HepG2 (cell line): ENCODE results near the gene FIS1. TPM values are rescaled to one million over a fixed set of nuclear protein-coding genes. Genes with fewer than 3 reads are reported as not detected.
A peak's percentile ranks its signal among the peaks of the same experiment; 100 is the strongest.

ENCODE experiments used
- FOXP1 ChIP-seq, 2 experiments: fragments of 450-650 bp in 1 of 2; IDR thresholded peaks; 2 replicates each; pipeline ENCODE4 v1.6.1; 2017 to 2018; ENCODE audit warnings: antibody characterized with exemption in 1 of 2
- GABPA ChIP-seq, 2 experiments: IDR thresholded peaks; 2 replicates each; pipeline ENCODE4 v1.6.1; 2011 to 2016; ENCODE audit warnings: low read depth in 2 of 2, low read length in 1 of 2, missing biosample characterization in 1 of 2, missing genetic modification characterization in 1 of 2
- HMG20A ChIP-seq: IDR thresholded peaks from 2 replicates; pipeline ENCODE4 v1.6.1; 2016; ENCODE audit warnings: borderline replicate concordance
- JARID2 ChIP-seq: sonication (generic); formaldehyde crosslinking; IDR thresholded peaks from 2 replicates; pipeline ENCODE4 v1.8.1; 2023; ENCODE audit warnings: missing genetic modification reagents, inconsistent platforms; ENCODE audit not compliant: insufficient replicate concordance
- MYC ChIP-seq: sonication (generic); formaldehyde crosslinking; IDR thresholded peaks from 2 replicates; pipeline ENCODE4 v1.9.0; 2021; ENCODE audit warnings: missing genetic modification reagents, borderline replicate concordance
- PAF1 ChIP-seq: IDR thresholded peaks from 2 replicates; pipeline ENCODE4 v1.6.1; 2016; ENCODE audit warnings: missing genetic modification reagents, missing compliant biosample characterization
- PLRG1 ChIP-seq: fragments of 450-650 bp; conservative IDR thresholded peaks from 2 replicates; pipeline ENCODE4 v1.6.1; 2016
- SIX1 ChIP-seq: sonication (generic); formaldehyde crosslinking; IDR thresholded peaks from 2 replicates; pipeline ENCODE4 v1.4.0; 2020; ENCODE audit warnings: missing genetic modification reagents, borderline replicate concordance
- SRF ChIP-seq: IDR thresholded peaks from 2 replicates; pipeline ENCODE4 v1.6.1; 2011; ENCODE audit warnings: mild to moderate bottlenecking, low read depth, low read length, moderate library complexity
- TGIF2 ChIP-seq: IDR thresholded peaks from 2 replicates; pipeline ENCODE4 v1.6.1; 2016; ENCODE audit warnings: control low read depth, missing compliant biosample characterization
- YEATS4 ChIP-seq: sonication (generic); formaldehyde crosslinking; IDR thresholded peaks from 2 replicates; pipeline ENCODE4 v1.4.0; 2020; ENCODE audit warnings: missing genetic modification reagents, borderline replicate concordance
- ZFP90 ChIP-seq: sonication (generic); formaldehyde crosslinking; IDR thresholded peaks from 2 replicates; pipeline ENCODE4 v1.8.0; 2022; ENCODE audit warnings: missing genetic modification reagents, mild to moderate bottlenecking, inconsistent platforms, borderline replicate concordance
- ZNF24 ChIP-seq: fragments of 450-650 bp; IDR thresholded peaks from 2 replicates; pipeline ENCODE4 v1.6.1; 2017; ENCODE audit warnings: antibody characterized with exemption, mild to moderate bottlenecking
- ZNF263 ChIP-seq: sonication (generic); formaldehyde crosslinking; IDR thresholded peaks from 2 replicates; pipeline ENCODE4 v1.4.0; 2020; ENCODE audit warnings: missing genetic modification reagents
- ZNF274 ChIP-seq: sonication (generic); formaldehyde crosslinking; IDR thresholded peaks from 2 replicates; pipeline ENCODE4 v1.5.1; 2020; ENCODE audit warnings: mild to moderate bottlenecking, missing genetic modification reagents
- ZNF446 ChIP-seq: sonication (generic); formaldehyde crosslinking; IDR thresholded peaks from 2 replicates; pipeline ENCODE4 v1.5.0; 2020; ENCODE audit warnings: mild to moderate bottlenecking, missing genetic modification reagents
- ZNF557 ChIP-seq: sonication (generic); formaldehyde crosslinking; IDR thresholded peaks from 2 replicates; pipeline ENCODE4 v1.4.0; 2020; ENCODE audit warnings: missing genetic modification reagents
- ZNF674 ChIP-seq: sonication (generic); formaldehyde crosslinking; IDR thresholded peaks from 2 replicates; pipeline ENCODE4 v1.5.0; 2020; ENCODE audit warnings: low read depth, mild to moderate bottlenecking, missing genetic modification reagents
- ZNF790 ChIP-seq: sonication (generic); formaldehyde crosslinking; IDR thresholded peaks from 2 replicates; pipeline ENCODE4 v1.8.0; 2022; ENCODE audit warnings: missing genetic modification reagents, mild to moderate bottlenecking, borderline replicate concordance
- polyA plus RNA-seq, 8 experiments: library from polyadenylated mRNA; depleted of rRNA in 3 of 8; stranded (reverse) in 7 of 8; unstranded in 1 of 8; fragments of >200 nt; fragmentation: Illumina TruSeq in 4 of 8; extraction: Trizol in 4 of 8; gene quantifications; 2 replicates each; pipeline versions ENCODE4 v1.2.1 to v1.2.3, GENCODE V29; 2011 to 2016; ENCODE audit warnings: low read depth in 4 of 8, missing spikeins in 1 of 8, mixed read lengths in 1 of 8; ENCODE audit not compliant: insufficient read depth in 1 of 8
- total RNA-seq, 5 experiments: library from RNA; depleted of rRNA; stranded (reverse); fragments of >200 nt; fragmentation: Illumina TruSeq; extraction: Trizol; gene quantifications; 2 replicates each; pipeline ENCODE4 v1.2.3, GENCODE V29; 2016; ENCODE audit warnings: low read depth in 1 of 5
- TF ChIP-seq, protein P1 (sequence below): sonication (generic); formaldehyde crosslinking; IDR thresholded peaks from 2 replicates; pipeline ENCODE4 v1.5.1; 2020; ENCODE audit warnings: mild to moderate bottlenecking, missing genetic modification reagents
- TF ChIP-seq, protein P2 (sequence below): sonication (generic); formaldehyde crosslinking; IDR thresholded peaks from 2 replicates; pipeline ENCODE4 v1.8.0; 2023; ENCODE audit warnings: mild to moderate bottlenecking, missing genetic modification reagents
- TF ChIP-seq, protein P3 (sequence below): sonication (generic); formaldehyde crosslinking; IDR thresholded peaks from 2 replicates; pipeline ENCODE4 v1.4.0; 2020; ENCODE audit warnings: low read depth, missing genetic modification reagents
- TF ChIP-seq, protein P4 (sequence below): sonication (generic); formaldehyde crosslinking; IDR thresholded peaks from 2 replicates; pipeline ENCODE4 v1.4.0; 2020; ENCODE audit warnings: missing genetic modification reagents

The FIS1 gene
- total and polyA plus RNA-seq, 2 of the 13 experiments (the other 11 are each of a cell fraction or from before 2014, with no cell fraction given) = 97.5 to 101 TPM

DNA sequence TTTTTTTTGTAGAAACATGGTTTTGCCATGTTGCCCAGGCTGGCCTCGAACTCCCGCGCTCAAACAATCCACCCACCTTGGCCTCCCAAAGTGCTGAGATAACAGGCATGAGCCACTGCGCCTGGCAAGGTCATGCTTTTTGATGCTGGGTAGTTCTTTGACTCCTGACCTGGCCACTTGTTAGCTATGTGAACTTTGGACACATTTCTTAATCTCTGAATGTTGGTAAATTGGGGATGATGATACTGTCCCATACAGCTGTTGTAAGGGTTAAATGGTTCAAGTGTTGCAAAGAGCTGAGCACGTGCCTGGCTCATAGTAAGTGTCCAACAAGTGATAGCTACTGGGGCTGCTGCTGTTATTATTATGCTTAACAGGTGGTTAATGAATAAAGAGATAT is 24.6 kb downstream of the FIS1 start (continued):
- no peak for TF ChIP-seq SRF
- TF ChIP-seq SIX1 (CRISPR knock-in tag) = no peak
- TF ChIP-seq, protein P1, sequence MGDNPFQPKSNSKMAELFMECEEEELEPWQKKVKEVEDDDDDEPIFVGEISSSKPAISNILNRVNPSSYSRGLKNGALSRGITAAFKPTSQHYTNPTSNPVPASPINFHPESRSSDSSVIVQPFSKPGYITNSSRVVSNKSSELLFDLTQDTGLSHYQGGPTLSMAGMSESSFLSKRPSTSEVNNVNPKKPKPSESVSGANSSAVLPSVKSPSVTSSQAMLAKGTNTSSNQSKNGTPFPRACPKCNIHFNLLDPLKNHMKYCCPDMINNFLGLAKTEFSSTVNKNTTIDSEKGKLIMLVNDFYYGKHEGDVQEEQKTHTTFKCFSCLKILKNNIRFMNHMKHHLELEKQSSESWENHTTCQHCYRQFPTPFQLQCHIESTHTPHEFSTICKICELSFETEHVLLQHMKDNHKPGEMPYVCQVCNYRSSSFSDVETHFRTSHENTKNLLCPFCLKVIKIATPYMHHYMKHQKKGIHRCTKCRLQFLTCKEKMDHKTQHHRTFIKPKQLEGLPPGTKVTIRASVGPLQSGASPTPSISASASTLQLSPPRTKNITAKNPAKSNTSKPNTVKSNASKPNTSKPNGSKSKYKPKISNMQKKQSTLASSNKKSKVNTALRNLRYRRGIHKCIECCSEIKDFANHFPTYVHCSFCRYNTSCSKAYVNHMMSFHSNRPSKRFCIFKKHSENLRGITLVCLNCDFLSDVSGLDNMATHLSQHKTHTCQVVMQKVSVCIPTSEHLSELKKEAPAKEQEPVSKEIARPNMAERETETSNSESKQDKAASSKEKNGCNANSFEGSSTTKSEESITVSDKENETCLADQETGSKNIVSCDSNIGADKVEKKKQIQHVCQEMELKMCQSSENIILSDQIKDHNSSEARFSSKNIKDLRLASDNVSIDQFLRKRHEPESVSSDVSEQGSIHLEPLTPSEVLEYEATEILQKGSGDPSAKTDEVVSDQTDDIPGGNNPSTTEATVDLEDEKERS = no peak
- TF ChIP-seq, protein P2, sequence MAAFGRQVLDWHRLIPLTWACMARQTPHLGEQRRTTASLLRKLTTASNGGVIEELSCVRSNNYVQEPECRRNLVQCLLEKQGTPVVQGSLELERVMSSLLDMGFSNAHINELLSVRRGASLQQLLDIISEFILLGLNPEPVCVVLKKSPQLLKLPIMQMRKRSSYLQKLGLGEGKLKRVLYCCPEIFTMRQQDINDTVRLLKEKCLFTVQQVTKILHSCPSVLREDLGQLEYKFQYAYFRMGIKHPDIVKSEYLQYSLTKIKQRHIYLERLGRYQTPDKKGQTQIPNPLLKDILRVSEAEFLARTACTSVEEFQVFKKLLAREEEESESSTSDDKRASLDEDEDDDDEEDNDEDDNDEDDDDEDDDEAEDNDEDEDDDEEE (CRISPR knock-in tag) = no peak
- TF ChIP-seq ZNF263 (CRISPR knock-in tag) = no peak
- no peak for TF ChIP-seq ZNF446 (CRISPR knock-in tag)
- no peak for TF ChIP-seq PAF1
- TF ChIP-seq ZNF24 = no peak
- TF ChIP-seq, protein P3, sequence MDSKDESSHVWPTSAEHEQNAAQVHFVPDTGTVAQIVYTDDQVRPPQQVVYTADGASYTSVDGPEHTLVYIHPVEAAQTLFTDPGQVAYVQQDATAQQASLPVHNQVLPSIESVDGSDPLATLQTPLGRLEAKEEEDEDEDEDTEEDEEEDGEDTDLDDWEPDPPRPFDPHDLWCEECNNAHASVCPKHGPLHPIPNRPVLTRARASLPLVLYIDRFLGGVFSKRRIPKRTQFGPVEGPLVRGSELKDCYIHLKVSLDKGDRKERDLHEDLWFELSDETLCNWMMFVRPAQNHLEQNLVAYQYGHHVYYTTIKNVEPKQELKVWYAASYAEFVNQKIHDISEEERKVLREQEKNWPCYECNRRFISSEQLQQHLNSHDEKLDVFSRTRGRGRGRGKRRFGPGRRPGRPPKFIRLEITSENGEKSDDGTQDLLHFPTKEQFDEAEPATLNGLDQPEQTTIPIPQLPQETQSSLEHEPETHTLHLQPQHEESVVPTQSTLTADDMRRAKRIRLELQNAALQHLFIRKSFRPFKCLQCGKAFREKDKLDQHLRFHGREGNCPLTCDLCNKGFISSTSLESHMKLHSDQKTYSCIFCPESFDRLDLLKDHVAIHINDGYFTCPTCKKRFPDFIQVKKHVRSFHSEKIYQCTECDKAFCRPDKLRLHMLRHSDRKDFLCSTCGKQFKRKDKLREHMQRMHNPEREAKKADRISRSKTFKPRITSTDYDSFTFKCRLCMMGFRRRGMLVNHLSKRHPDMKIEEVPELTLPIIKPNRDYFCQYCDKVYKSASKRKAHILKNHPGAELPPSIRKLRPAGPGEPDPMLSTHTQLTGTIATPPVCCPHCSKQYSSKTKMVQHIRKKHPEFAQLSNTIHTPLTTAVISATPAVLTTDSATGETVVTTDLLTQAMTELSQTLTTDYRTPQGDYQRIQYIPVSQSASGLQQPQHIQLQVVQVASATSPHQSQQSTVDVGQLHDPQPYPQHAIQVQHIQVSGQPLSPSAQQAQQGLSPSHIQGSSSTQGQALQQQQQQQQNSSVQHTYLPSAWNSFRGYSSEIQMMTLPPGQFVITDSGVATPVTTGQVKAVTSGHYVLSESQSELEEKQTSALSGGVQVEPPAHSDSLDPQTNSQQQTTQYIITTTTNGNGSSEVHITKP (CRISPR knock-in tag) = no peak
- TF ChIP-seq YEATS4 (CRISPR knock-in tag) = no peak
- no peak for TF ChIP-seq JARID2 (CRISPR knock-in tag)
- 0 out of 2 replicates have a peak, but pooled peaks have one; percentile 16 for TF ChIP-seq MYC (CRISPR knock-in tag)
- TF ChIP-seq PLRG1 = no peak
- TF ChIP-seq, protein P4, sequence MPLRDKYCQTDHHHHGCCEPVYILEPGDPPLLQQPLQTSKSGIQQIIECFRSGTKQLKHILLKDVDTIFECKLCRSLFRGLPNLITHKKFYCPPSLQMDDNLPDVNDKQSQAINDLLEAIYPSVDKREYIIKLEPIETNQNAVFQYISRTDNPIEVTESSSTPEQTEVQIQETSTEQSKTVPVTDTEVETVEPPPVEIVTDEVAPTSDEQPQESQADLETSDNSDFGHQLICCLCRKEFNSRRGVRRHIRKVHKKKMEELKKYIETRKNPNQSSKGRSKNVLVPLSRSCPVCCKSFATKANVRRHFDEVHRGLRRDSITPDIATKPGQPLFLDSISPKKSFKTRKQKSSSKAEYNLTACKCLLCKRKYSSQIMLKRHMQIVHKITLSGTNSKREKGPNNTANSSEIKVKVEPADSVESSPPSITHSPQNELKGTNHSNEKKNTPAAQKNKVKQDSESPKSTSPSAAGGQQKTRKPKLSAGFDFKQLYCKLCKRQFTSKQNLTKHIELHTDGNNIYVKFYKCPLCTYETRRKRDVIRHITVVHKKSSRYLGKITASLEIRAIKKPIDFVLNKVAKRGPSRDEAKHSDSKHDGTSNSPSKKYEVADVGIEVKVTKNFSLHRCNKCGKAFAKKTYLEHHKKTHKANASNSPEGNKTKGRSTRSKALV = no peak
- TF ChIP-seq HMG20A (CRISPR knock-in tag) = no peak
- TF ChIP-seq GABPA (IDR thresholded peaks at IDR 0.05; ENCODE audit: low read depth, low read length) = no peak
- TF ChIP-seq GABPA (CRISPR knock-in tag; IDR thresholded peaks at IDR 0.05; ENCODE audit: low read depth) = no peak
- no peak for TF ChIP-seq FOXP1 (IDR thresholded peaks at IDR 0.05)
- no peak for TF ChIP-seq FOXP1 (CRISPR knock-in tag; IDR thresholded peaks at IDR 0.05)
- no peak for TF ChIP-seq ZNF790 (CRISPR knock-in tag)
- TF ChIP-seq TGIF2 (CRISPR knock-in tag) = peak; percentile 85
- TF ChIP-seq ZNF557 (CRISPR knock-in tag) = no peak
- no peak for TF ChIP-seq ZNF274
- TF ChIP-seq ZFP90 (CRISPR knock-in tag) = no peak
- no peak for TF ChIP-seq ZNF674
